H1 (cell line): ENCODE results near the gene RAN. TPM values are rescaled to one million over a fixed set of nuclear protein-coding genes. Genes with fewer than 3 reads are reported as not detected.
A peak's percentile ranks its signal among the peaks of the same experiment; 100 is the strongest.

Experiments used
- ASH2L ChIP-seq: fragments of 200-600, 300-600 bp; sonication (generic); IDR thresholded peaks from one replicate; pipeline ENCODE4 v1.7.1; 2017; ENCODE audit warnings: low read length
- CBX5 ChIP-seq: fragments of 300-800, 300-1000 bp; sonication (generic); IDR thresholded peaks from 2 replicates; pipeline ENCODE4 v1.7.1; 2016; ENCODE audit warnings: antibody characterized with exemption, low read length, low read depth
- CBX8 ChIP-seq: fragments of 300-800, 300-1000 bp; sonication (generic); IDR thresholded peaks from 2 replicates; pipeline ENCODE4 v1.7.1; 2016; ENCODE audit warnings: low read depth, low read length, borderline replicate concordance
- GABPA ChIP-seq: IDR thresholded peaks from 2 replicates; pipeline ENCODE4 v1.6.1; 2011; ENCODE audit warnings: mild to moderate bottlenecking, low read length, moderate library complexity, borderline replicate concordance; ENCODE audit not compliant: insufficient read depth
- JUND ChIP-seq: IDR thresholded peaks from 2 replicates; pipeline ENCODE4 v1.6.1; 2011; ENCODE audit warnings: mild to moderate bottlenecking, improper control_type of control experiment, low read length
- POLR2AphosphoS5 ChIP-seq: IDR thresholded peaks from 2 replicates; pipeline ENCODE4 v1.6.1; 2011; ENCODE audit warnings: low read depth, low read length
- SIX5 ChIP-seq: IDR thresholded peaks from 2 replicates; pipeline ENCODE4 v1.6.1; 2011; ENCODE audit warnings: mild to moderate bottlenecking, low read depth, low read length
- TCF12 ChIP-seq: IDR thresholded peaks from 2 replicates; pipeline ENCODE4 v1.6.1; 2011; ENCODE audit warnings: low read depth, mild to moderate bottlenecking, low read length
- polyA plus RNA-seq, 7 experiments: library from polyadenylated mRNA; depleted of rRNA in 3 of 7; stranded (reverse) in 5 of 7; unstranded in 2 of 7; fragments of >200 nt in 5 of 7; fragments of 200-250 nt in 2 of 7; gene quantifications; 1 replicate in 5 of 7; 2 replicates in 1 of 7; 4 replicates in 1 of 7; pipeline versions ENCODE4 v1.2.1 to v1.2.3, GENCODE V29; 2011 to 2013; ENCODE audit warnings: missing spikeins in 2 of 7, mixed read lengths in 2 of 7
- total RNA-seq: library from RNA; stranded (reverse); fragmentation: NEBNext Ultra II Directional; extraction: Animal tissue kit (Norgen Biotek cat#: 25700); gene quantifications from 2 replicates; pipeline ENCODE4 v1.2.1, GENCODE V29; 2021
- TF ChIP-seq, protein P1 (sequence below): fragments of 300-600 bp; sonication (generic); IDR thresholded peaks from 2 replicates; pipeline ENCODE4 v1.7.1; 2012; ENCODE audit warnings: low read length, moderate library complexity, mild to moderate bottlenecking, inconsistent platforms; ENCODE audit not compliant: insufficient replicate concordance

Gene RAN
- total and polyA plus RNA-seq, 2 of the 8 experiments (the other 6 are each of a cell fraction or from before 2014, with no cell fraction given), result 2,064 to 2,203 TPM

DNA sequence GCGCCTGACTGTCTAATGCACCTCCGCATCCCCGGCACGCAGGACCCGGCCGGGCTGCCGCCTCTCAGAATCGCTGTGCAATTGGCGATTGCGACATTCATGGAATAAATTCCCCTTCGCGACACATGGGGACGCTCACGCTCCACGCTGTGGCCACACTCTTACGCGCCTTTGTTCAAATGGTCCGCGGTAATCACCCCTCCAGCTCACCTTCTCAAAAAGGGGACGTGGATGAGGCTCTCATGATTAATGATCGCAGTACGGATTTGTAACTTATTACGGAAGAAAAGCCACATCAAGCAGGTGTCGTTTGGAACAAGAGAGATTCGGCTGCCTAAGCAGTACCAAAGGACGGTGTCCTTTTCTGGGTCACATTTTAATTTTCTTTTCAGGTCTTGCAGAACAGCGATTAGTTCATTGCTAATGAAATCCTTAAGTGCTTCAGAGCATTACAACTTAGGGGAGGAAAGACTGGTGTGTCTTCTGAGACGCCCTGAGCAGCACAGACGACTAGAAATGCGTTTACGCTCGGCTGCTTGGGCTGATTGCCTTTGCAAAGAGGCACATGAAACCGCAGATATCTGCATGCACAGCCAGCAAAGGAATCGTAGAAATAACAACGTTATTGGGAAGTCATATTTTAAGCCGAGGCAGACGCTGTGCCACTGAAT lies 44.5 kb downstream of the RAN start (continued):
- TF ChIP-seq, protein P1, sequence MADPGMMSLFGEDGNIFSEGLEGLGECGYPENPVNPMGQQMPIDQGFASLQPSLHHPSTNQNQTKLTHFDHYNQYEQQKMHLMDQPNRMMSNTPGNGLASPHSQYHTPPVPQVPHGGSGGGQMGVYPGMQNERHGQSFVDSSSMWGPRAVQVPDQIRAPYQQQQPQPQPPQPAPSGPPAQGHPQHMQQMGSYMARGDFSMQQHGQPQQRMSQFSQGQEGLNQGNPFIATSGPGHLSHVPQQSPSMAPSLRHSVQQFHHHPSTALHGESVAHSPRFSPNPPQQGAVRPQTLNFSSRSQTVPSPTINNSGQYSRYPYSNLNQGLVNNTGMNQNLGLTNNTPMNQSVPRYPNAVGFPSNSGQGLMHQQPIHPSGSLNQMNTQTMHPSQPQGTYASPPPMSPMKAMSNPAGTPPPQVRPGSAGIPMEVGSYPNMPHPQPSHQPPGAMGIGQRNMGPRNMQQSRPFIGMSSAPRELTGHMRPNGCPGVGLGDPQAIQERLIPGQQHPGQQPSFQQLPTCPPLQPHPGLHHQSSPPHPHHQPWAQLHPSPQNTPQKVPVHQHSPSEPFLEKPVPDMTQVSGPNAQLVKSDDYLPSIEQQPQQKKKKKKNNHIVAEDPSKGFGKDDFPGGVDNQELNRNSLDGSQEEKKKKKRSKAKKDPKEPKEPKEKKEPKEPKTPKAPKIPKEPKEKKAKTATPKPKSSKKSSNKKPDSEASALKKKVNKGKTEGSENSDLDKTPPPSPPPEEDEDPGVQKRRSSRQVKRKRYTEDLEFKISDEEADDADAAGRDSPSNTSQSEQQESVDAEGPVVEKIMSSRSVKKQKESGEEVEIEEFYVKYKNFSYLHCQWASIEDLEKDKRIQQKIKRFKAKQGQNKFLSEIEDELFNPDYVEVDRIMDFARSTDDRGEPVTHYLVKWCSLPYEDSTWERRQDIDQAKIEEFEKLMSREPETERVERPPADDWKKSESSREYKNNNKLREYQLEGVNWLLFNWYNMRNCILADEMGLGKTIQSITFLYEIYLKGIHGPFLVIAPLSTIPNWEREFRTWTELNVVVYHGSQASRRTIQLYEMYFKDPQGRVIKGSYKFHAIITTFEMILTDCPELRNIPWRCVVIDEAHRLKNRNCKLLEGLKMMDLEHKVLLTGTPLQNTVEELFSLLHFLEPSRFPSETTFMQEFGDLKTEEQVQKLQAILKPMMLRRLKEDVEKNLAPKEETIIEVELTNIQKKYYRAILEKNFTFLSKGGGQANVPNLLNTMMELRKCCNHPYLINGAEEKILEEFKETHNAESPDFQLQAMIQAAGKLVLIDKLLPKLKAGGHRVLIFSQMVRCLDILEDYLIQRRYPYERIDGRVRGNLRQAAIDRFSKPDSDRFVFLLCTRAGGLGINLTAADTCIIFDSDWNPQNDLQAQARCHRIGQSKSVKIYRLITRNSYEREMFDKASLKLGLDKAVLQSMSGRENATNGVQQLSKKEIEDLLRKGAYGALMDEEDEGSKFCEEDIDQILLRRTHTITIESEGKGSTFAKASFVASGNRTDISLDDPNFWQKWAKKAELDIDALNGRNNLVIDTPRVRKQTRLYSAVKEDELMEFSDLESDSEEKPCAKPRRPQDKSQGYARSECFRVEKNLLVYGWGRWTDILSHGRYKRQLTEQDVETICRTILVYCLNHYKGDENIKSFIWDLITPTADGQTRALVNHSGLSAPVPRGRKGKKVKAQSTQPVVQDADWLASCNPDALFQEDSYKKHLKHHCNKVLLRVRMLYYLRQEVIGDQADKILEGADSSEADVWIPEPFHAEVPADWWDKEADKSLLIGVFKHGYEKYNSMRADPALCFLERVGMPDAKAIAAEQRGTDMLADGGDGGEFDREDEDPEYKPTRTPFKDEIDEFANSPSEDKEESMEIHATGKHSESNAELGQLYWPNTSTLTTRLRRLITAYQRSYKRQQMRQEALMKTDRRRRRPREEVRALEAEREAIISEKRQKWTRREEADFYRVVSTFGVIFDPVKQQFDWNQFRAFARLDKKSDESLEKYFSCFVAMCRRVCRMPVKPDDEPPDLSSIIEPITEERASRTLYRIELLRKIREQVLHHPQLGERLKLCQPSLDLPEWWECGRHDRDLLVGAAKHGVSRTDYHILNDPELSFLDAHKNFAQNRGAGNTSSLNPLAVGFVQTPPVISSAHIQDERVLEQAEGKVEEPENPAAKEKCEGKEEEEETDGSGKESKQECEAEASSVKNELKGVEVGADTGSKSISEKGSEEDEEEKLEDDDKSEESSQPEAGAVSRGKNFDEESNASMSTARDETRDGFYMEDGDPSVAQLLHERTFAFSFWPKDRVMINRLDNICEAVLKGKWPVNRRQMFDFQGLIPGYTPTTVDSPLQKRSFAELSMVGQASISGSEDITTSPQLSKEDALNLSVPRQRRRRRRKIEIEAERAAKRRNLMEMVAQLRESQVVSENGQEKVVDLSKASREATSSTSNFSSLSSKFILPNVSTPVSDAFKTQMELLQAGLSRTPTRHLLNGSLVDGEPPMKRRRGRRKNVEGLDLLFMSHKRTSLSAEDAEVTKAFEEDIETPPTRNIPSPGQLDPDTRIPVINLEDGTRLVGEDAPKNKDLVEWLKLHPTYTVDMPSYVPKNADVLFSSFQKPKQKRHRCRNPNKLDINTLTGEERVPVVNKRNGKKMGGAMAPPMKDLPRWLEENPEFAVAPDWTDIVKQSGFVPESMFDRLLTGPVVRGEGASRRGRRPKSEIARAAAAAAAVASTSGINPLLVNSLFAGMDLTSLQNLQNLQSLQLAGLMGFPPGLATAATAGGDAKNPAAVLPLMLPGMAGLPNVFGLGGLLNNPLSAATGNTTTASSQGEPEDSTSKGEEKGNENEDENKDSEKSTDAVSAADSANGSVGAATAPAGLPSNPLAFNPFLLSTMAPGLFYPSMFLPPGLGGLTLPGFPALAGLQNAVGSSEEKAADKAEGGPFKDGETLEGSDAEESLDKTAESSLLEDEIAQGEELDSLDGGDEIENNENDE, result no peak
- TF ChIP-seq ASH2L, result no peak
- no peak for TF ChIP-seq TCF12
- no peak for TF ChIP-seq CBX8
- no peak for TF ChIP-seq POLR2AphosphoS5
- TF ChIP-seq JUND, result peak; percentile 71
- no peak for TF ChIP-seq SIX5
- peak; percentile 25; the same call in 1 of the 2 replicates for TF ChIP-seq GABPA
- TF ChIP-seq CBX5, result no peak
